ENCODE measurements around the gene PDGFA. TPM values are rescaled to one million over a fixed set of nuclear protein-coding genes. Genes with fewer than 3 reads are reported as not detected.

The PDGFA gene
- total RNA-seq, 2 experiments from 2014 or later = not detected

- Histone ChIP-seq H3K4me2 (ENCODE audit: low read length) (no peak overlapping the region), H3K4me3 (ENCODE audit: low read depth, low read length, poor library complexity, severe bottlenecking) (no peak overlapping the region), H3K27ac (ENCODE audit: low read depth, low read length, poor library complexity, severe bottlenecking) (no peak overlapping the region), H4K20me1 (ENCODE audit: insufficient read depth, low read length) (no peaks in the 10 kb centered on the region), H3K4me1 (ENCODE audit: insufficient read depth, low read length, poor library complexity, severe bottlenecking) (no peaks in the 10 kb centered on the region), H3K36me3 (ENCODE audit: insufficient read depth, low read length) (no peaks in the 10 kb centered on the region), H2AFZ (ENCODE audit: low read length) (no peak overlapping the region), H3K79me2 (ENCODE audit: insufficient read depth, low read depth, low read length) (no peaks in the 10 kb centered on the region), H3K9me3 (ENCODE audit: low read length) (no peaks in the 10 kb centered on the region), H3K9me2 (ENCODE audit: insufficient read depth, low read length) (no peaks in the 10 kb centered on the region)
- no peak for DNase-seq (ENCODE audit: low spot score)
- TF ChIP-seq EZH2phosphoT487 (IDR thresholded peaks at IDR 0.05; ENCODE audit: borderline replicate concordance, low read depth, low read length) (no peak), CTCF (conservative IDR thresholded peaks at IDR 0.05; ENCODE audit: low read length) (no peak)
- ChIA-PET CTCF (ENCODE audit: unreplicated experiment) (no interaction called here), POLR2A (no interaction called here)
- intact Hi-C loops (cut with micrococcal nuclease; ENCODE audit: unreplicated experiment) = no loop called here
- BruUV-seq (replicated peaks) = no TSS peak
These were observed 5.4 kb downstream of the PDGFA start for GRCh38 chr7:514242-514641.

GRCh38 chr7:513521-514166 lies 6.0 kb downstream of the PDGFA start:
- POLR2A ChIA-PET = no interaction called here
- H3K4me3 ChIP-seq (ENCODE audit: low read depth, low read length, poor library complexity, severe bottlenecking) = no peak overlapping the region
- no peak overlapping the region for H3K4me2 ChIP-seq (ENCODE audit: low read length)
- no peak for DNase-seq (ENCODE audit: low spot score)
- TF ChIP-seq CTCF (conservative IDR thresholded peaks at IDR 0.05; ENCODE audit: low read length) = no peak
- TF ChIP-seq EZH2phosphoT487 (IDR thresholded peaks at IDR 0.05; ENCODE audit: borderline replicate concordance, low read depth, low read length) = no peak
- no peaks in the 10 kb centered on the region for H4K20me1 ChIP-seq (ENCODE audit: insufficient read depth, low read length)
- no peak overlapping the region for H3K27ac ChIP-seq (ENCODE audit: low read depth, low read length, poor library complexity, severe bottlenecking)
- no peaks in the 10 kb centered on the region for H3K4me1 ChIP-seq (ENCODE audit: insufficient read depth, low read length, poor library complexity, severe bottlenecking)
- no peaks in the 10 kb centered on the region for H3K9me3 ChIP-seq (ENCODE audit: low read length)
- no TSS peak for BruUV-seq (replicated peaks)
- CTCF ChIA-PET (ENCODE audit: unreplicated experiment) = no interaction called here
- no peaks in the 10 kb centered on the region for H3K36me3 ChIP-seq (ENCODE audit: insufficient read depth, low read length)
- H3K79me2 ChIP-seq (ENCODE audit: insufficient read depth, low read depth, low read length) = no peaks in the 10 kb centered on the region
- intact Hi-C loops (cut with micrococcal nuclease; ENCODE audit: unreplicated experiment) = no loop called here
- H3K9me2 ChIP-seq (ENCODE audit: insufficient read depth, low read length) = no peaks in the 10 kb centered on the region
- no peak overlapping the region for H2AFZ ChIP-seq (ENCODE audit: low read length)

DNA sequence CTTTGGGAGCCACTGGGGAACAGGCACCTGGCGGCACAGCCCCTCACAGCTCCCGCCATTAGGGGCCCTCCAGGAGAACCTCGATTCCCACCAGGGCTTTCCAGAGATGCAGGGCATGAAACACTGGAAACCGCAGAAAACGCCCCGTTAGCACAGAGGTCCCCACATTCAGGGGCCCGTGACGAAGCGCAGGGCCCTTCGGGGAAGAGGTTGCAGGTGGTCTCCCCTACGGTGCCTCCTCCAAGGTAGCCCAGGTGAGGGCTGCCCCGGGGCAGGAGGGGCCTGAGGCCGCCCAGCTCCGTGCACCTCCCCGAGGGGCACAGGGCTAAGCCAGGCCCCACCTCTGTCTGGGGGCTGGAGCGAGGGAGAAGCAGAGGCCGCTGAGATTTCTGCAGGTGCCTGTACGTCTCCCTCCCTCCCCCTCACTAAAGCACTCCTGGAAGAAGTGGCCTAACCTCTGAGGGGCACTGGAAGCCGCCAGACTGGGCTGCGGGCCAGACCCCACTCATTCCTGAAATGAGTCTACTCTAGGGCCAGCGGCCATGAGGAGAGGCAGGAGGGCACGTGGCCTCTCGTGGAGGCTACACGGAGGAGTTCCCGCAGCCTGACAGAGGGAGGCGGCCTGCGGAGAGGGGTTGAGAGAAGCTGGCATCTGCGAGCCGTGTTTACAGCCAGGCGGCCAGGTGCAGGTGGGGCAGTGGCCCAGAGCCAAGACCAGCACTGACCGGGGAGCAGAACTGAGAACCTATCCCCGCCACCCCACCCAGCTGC lies 6.9 kb downstream of the PDGFA start:
- intact Hi-C loops (cut with micrococcal nuclease; ENCODE audit: unreplicated experiment) = no loop called here
- Histone ChIP-seq H4K20me1 (ENCODE audit: insufficient read depth, low read length) (no peaks in the 10 kb centered on the region), H3K4me2 (ENCODE audit: low read length) (no peak overlapping the region), H3K27ac (ENCODE audit: low read depth, low read length, poor library complexity, severe bottlenecking) (no peak overlapping the region), H3K79me2 (ENCODE audit: insufficient read depth, low read depth, low read length) (no peaks in the 10 kb centered on the region), H3K4me3 (ENCODE audit: low read depth, low read length, poor library complexity, severe bottlenecking) (no peak overlapping the region), H3K9me3 (ENCODE audit: low read length) (no peaks in the 10 kb centered on the region), H3K9me2 (ENCODE audit: insufficient read depth, low read length) (no peaks in the 10 kb centered on the region), H3K4me1 (ENCODE audit: insufficient read depth, low read length, poor library complexity, severe bottlenecking) (no peaks in the 10 kb centered on the region), H3K36me3 (ENCODE audit: insufficient read depth, low read length) (no peaks in the 10 kb centered on the region), H2AFZ (ENCODE audit: low read length) (no peak overlapping the region)
- CTCF ChIA-PET (ENCODE audit: unreplicated experiment) = no interaction called here
- DNase-seq (ENCODE audit: low spot score) = no peak
- BruUV-seq (replicated peaks) = no TSS peak
- POLR2A ChIA-PET = no interaction called here
- TF ChIP-seq CTCF (conservative IDR thresholded peaks at IDR 0.05; ENCODE audit: low read length) (no peak), EZH2phosphoT487 (IDR thresholded peaks at IDR 0.05; ENCODE audit: borderline replicate concordance, low read depth, low read length) (no peak)
